Fibroblast of skin of scalp (primary cell): Measurements from ENCODE around the gene CCDC106.
A peak's percentile ranks its signal among the peaks of the same experiment; 100 is the strongest.

Experiments used
- DNase-seq: peaks from one replicate; pipeline ENCODE4 v3.0.0-alpha.2; 2013

Gene CCDC106

GRCh38 chr19:55637534-55637933 lies 10.5 kb upstream of the CCDC106 start:
- no peak for DNase-seq

- peak; percentile 55 for DNase-seq
Observed at GRCh38 chr19:55638864-55639359, 9.1 kb upstream of the CCDC106 start.

- peak; percentile 82 for DNase-seq
Observed at GRCh38 chr19:55640043-55640576, 7.9 kb upstream of the CCDC106 start.

GRCh38 chr19:55640577-55641425 lies 7.2 kb upstream of the CCDC106 start, which contains the start of gene ZNF580:
TSS of gene ZNF580 (plus strand) at chr19:55641002. CDS start at chr19:55642509, 1,507 bp downstream.
- DNase-seq = peak; percentile 87

GRCh38 chr19:55641426-55642152 lies 6.4 kb upstream of the CCDC106 start:
- DNase-seq = no peak

- no peak for DNase-seq
Observed at GRCh38 chr19:55642153-55643002, 5.6 kb upstream of the CCDC106 start.

- DNase-seq = peak; percentile 73
Observed at GRCh38 chr19:55643003-55643886, 4.8 kb upstream of the CCDC106 start, which contains the start of gene ZNF581. TSS of gene ZNF581 (plus strand) at chr19:55643649. CDS start at chr19:55644572, 923 bp downstream.

- no peak for DNase-seq
Observed at GRCh38 chr19:55643887-55644176, 4.2 kb upstream of the CCDC106 start.

GRCh38 chr19:55644191-55644833 lies 3.7 kb upstream of the CCDC106 start:
- no peak for DNase-seq

GRCh38 chr19:55644842-55645511 lies 3.0 kb upstream of the CCDC106 start:
- DNase-seq = no peak

- DNase-seq = no peak
Observed at GRCh38 chr19:55645512-55645881, 2.5 kb upstream of the CCDC106 start.

- DNase-seq = no peak
Observed at GRCh38 chr19:55646889-55647731, 902 bp upstream of the CCDC106 start.

- DNase-seq = no peak
Observed at GRCh38 chr19:55648585-55649267, 714 bp downstream of the CCDC106 start.

- DNase-seq = no peak
Observed at GRCh38 chr19:55649268-55650125, 1.5 kb downstream of the CCDC106 start.

GRCh38 chr19:55650126-55650557 lies 2.1 kb downstream of the CCDC106 start:
- no peak for DNase-seq

GRCh38 chr19:55650602-55651230 lies 2.7 kb downstream of the CCDC106 start:
- no peak for DNase-seq

GRCh38 chr19:55651236-55651635 lies 3.2 kb downstream of the CCDC106 start:
- no peak for DNase-seq
